ENCODE data around the gene C1orf232.

C1orf232 gene

DNA sequence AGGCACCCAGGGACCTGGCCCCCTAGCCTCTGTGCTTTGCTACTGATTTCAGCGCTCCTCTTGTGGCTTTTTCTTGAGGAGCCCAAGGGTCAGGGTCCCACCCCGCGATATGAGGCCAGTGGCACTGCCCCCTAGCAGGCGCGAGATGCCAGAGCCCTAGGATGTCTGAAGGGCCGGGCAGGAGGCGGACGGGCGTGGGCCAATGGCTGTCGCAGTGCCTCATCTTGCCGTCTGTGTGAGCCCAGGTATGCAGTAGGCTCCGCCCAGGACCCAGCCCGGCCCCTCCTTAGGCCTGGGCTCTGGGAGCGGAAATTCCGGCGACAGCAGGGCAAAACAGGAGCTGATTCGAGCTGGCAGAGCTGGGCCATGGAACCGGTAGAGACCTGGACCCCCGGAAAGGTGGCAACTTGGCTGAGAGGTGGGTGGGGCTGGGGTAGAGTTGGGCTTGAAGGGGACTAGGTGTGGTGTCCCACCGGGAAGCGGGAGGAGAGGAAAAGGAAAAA is 8.5 kb upstream of the C1orf232 start, which contains the start of gene CNKSR1:
Gene CNKSR1, plus strand, starts transcription at position 310 of the 503 bp plus-strand sequence. Its CDS starts 57 bp downstream, at position 367.
- DNase-seq (ENCODE audit: low read depth in 2 of 2), result no peak

DNA sequence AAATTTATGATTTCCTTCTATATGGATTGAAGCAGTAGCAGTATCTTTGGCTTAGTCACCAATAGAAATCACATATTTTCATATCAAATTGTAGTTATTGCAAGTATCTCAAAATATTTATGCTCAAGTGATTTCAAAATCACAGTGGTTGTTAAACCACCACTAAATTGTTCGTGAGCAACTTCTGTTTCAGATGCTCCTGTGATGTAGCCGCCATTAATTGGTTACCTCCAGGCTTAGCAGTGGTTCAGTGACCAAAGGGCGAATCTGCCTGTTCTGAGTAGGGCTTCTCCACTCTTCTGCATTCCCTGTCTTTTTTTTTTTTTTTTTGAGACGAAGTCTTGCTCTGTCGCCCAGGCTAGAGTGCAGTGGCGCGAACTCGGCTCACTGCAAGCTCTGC is 6.6 kb upstream of the C1orf232 start:
- DNase-seq (ENCODE audit: low read depth in 2 of 2), result no peak

DNA sequence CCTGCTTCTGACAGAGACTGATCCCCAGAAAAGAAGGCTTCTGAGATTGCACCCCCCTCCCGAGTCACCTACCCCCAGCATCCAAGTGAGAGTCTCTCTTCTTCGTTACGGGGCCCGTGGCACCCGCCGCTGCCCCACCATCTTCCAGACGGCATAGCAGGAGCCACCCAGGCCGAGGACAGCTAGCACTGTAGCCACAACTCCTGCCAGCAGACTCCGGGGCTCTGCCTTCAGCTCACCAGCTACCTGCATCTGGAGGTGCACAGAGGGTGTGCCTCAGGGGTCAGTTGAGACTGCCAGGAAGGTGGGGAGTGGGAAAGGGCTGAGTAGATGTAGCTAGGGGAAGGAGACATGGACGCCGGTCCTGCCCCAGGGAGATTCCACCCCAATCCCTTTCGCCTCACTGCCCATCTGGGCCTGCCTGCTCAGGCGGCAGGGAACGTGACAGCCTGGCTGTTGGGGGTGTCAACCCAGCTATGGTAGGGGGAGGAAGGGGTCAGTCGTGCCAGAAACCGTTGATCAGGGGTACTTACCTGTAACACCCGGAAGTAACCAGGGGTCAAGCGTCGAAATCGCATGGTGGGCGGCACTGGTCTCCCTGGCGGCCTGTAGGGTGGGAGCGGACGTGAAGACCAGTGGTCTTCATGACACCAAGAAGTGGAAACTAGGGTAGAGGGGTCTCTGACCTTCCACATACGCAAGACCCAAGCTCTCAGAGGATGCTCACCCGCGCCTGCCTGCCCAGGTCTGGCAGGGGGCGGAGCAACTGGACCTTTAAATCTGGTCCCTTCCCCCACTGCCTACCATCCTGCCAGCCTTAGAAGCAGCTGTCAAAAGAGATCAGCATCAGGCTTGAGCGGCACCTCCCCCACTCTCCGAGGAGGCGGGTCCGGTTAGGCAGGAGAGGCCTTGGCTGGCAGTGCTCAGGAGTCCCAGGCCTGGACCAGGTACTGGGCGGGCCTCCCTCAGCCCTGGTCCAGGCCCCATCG is 2.6 kb upstream of the C1orf232 start, which contains the start of gene ZNF593OS:
Gene ZNF593OS, minus strand, starts transcription at position 749 of the 989 bp plus-strand sequence. Its CDS starts 171 bp downstream, at position 578.
- DNase-seq (ENCODE audit: low read depth in 2 of 2), result no peak

DNA sequence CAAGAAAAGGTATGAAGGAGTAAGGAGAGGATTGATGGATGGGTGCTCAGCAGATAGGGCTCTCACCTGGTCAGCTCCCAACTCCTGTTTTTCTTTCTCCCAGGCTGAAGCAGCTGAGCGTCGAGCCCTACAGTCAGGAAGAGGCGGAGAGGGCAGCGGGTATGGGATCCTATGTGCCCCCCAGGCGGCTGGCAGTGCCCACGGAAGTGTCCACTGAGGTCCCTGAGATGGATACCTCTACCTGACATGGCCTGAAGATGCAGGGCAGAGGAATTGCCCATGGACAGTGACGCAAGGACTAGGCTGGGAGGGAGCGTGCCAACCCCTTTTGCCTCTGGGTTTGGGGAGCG is 1.7 kb upstream of the C1orf232 start:
- no peak for DNase-seq (ENCODE audit: low read depth in 2 of 2)

DNA sequence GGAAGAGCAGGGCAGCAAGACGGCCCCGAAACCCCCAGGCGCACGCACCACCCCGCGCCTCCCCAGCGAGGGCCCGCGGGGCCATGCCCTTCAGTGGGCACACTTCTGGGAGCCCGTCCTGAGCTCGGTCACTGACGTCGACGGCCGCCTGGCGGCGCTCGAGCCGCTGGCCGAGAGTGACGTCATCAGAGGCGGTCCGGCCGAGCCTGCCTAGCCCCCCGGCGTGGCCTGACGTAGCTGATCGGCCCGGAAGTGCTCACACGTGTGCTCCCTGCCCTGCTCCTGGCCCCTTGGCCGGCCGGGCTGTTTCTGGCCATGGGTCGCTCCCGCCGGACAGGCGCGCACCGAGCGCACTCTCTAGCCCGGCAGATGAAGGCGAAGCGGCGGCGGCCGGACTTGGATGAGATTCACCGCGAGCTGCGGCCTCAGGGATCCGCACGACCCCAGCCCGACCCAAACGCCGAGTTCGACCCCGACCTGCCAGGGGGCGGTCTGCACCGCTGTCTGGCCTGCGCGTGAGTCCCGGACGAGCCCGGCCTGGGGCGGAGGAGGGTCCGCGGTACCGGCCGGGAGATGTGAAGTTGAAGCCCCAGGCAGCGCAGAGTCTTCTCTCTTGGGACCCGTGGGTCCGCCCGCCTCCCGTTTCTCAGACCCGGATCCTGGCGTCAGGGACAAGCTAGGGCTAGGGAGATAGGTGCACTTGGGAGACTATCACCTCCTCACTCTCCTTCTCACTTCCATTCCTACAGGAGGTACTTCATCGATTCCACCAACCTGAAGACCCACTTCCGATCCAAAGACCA is 1.1 kb upstream of the C1orf232 start, which contains the start of gene ZNF593:
Gene ZNF593, plus strand, starts transcription at position 240 of the 803 bp plus-strand sequence. Its CDS starts 76 bp downstream, at position 316.
- peak; percentile 86 to 88 for DNase-seq (ENCODE audit: low read depth in 2 of 2)

DNA sequence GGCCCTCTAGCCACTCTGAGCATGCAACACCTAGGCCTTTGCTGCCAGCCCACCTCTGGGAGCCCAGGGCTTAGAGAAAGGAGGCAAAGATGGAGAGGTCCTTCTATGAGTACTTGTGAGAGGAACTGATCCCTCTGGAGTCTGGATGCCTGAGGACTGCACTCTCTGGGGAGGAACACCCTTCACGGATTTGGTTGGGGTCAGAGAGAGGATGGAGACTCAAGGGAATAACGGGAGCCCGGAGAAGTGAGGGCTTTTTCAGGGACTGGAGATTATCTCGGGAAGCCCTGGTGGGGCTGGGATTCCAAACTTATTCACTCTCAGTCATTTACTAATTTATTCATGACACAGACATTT is 413 bp upstream of the C1orf232 start:
- DNase-seq (ENCODE audit: low read depth in 2 of 2), result no peak

DNA sequence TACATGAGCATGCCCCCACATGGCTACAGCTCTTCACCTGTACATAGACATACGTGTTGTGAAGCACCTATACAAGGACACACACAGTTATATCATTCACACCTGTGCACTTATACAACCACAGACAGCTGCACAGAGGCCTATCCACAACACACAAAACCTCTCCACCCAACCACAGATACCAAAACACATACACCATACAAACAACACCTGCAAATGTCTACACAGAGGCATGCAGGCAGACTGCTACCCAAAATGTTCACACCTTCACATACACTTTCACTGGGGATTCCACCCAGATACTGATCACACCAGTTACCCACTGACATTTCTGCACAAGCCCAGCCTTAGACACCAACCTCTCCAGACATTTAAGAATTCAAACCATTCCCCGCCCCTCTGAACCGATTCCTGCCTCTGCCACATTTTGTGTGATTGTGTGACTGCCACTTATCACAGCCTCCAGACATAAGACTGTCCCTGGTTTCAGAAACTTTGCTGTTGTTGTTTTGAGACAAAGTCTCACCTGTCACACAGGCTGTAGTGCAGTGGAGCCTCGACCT is 2.0 kb downstream of the C1orf232 start:
- no peak for DNase-seq (ENCODE audit: low read depth in 2 of 2)

DNA sequence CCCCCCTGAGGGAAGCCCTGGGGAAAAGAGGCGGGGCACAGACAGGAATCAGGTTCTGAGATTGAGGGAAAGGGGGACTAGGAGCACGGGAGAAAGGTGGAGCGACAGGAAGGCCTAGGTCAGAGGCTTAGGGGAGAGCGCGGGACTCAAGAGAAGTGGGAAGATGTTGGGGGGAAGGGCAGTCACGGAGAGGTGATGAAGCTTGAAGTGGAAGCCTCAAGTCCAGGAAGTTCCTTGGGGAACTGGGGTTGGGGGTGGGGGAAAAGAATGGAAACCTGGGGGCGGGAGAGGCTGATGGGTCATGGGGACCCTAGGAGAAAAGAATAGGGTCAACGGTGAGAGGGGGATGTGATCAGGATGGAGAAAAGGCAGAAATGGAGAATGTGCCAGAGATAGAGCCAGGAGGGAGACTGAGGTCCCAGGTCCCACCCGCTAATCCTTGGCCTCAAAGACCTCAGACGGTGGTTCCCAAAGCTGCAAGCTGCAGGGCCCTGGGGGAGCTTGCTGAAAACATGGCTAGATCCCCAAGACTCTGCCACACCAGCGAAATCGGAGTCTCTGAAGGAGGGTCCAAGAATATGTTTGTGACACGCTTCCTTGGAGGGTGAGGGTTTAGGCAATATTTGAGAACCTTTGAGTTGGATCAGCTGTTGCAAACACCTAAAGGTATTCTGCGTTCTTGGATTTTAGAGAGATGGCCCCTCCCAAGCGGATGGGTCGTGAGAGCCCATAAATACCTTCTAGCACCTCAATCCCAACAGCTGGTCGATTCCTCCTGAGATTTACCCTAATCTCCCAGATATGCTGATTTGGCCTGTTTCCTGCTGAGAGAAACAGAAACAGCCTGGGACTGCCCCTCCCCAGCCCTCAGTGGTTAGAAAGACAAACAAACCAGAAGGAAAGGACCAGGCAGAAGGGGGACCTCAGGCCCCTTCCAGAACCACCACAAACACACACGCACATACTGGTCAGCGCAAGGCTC is 3.6 kb downstream of the C1orf232 start:
- DNase-seq (ENCODE audit: low read depth in 2 of 2), result no peak

DNA sequence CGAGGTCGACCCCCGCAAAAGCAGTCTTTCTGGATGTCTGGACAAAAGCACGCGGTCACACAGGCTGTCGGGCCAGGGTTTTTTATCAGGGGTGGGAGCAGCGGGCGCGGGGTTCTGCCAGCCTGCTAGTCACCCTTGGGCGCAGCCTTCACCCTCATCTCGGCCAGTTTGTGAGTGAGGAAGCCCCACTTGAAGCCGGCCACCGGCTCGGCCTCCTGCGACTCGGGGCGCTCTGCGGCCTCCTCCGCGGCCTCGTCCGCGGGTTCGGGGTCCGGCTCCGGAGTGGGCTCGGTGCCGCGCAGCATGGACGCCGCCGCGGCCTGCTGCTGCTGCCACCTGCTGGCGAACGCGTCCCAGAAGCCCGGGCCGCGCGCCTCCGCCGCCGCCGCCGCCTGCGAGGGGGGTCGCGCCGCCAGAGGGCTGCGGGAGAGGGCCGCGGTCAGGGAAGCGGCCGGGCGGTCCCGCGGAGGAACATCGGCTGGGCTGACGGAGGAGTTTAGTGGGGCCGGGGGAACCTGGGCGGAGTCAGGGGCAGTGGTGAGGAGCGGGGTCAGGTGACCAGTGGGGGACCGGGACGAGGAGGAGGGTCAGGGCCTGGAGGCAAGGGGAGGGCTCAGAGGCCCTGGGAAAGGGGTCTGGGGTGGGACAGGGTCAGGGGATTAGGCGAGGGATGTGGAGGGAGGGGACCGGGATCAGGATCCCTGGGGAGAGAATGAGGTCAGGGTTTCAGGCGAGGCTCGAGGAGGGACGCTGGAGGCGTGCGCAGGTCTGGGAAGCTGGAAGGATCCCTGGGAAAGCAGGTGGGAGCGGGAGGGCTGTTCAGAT is 4.5 kb downstream of the C1orf232 start:
- DNase-seq (ENCODE audit: low read depth in 2 of 2), result peak; percentile 28 to 42

DNA sequence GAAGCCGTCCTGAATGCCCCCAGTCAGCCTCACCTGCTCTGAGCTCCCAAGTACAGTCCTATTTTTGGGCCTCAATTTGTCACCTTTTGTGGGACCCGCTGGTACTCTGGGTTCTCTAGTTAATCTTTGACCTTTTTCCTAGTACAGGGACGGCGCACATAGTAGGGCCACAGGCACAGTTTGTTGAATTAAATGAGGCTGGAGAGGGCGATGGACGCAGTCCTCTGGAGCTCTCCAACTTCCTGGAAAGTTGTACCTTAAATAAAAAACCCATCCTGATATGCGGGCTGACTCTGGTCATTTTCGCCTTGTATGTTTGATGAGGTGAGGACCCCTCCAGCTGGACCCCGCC is 5.1 kb downstream of the C1orf232 start:
- DNase-seq (ENCODE audit: low read depth in 2 of 2), result no peak

DNA sequence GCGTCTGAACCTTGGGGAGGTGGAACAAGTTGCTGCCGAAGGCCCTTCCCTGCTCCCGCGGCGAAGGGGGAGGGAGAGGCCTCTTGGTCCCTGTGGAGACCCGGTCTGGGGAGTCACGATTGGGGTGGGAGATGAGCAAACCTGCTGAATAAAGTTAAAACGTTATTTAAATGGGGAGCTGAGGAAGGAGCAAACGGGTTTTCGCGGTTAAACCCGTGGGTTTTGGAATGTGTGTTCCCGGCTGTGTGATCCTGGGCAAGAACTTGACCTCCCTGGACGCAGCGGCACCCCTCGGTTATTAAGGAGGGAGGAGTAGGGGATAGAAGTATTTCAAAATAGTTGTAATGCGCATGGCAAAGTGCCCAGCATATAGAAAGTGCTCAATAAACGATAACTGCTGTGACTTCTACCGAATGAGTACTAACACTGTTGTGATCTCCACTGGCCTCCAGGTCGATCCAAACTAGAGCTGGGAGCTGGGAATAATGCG is 6.5 kb downstream of the C1orf232 start:
- no peak for DNase-seq (ENCODE audit: low read depth in 2 of 2)

DNA sequence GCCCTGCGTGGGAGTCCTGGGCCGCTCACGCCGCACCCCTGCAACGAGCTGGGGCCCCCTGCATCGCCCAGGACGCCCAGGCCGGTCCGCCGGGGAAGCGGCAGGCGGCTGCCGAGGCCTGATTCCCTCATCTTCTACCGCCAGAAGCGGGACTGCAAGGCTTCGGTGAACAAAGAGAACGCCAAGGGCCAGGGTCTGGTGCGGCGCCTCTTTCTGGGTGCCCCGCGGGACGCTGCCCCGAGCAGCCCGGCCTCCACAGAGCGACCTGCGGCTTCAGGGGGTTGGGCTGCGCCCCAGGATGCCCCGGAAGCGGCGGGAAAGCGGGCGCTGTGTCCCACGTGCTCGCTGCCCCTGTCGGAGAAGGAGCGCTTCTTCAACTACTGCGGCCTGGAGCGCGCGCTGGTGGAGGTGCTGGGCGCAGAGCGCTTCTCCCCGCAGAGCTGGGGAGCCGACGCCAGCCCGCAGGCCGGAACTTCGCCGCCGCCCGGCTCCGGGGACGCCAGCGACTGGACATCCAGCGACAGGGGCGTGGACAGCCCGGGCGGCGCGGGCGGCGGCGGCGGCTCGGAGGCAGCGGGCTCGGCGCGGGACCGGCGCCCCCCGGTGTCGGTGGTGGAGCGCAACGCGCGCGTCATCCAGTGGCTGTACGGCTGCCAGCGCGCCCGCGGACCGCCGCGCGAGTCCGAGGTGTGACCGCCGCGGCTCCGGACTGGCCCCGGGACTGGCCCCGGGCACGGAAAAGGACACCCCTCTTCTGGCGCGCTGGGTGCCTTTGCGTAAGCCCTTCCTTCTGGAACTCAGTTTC is 7.1 kb downstream of the C1orf232 start:
- peak; percentile 17 to 31 for DNase-seq (ENCODE audit: low read depth in 2 of 2)

DNA sequence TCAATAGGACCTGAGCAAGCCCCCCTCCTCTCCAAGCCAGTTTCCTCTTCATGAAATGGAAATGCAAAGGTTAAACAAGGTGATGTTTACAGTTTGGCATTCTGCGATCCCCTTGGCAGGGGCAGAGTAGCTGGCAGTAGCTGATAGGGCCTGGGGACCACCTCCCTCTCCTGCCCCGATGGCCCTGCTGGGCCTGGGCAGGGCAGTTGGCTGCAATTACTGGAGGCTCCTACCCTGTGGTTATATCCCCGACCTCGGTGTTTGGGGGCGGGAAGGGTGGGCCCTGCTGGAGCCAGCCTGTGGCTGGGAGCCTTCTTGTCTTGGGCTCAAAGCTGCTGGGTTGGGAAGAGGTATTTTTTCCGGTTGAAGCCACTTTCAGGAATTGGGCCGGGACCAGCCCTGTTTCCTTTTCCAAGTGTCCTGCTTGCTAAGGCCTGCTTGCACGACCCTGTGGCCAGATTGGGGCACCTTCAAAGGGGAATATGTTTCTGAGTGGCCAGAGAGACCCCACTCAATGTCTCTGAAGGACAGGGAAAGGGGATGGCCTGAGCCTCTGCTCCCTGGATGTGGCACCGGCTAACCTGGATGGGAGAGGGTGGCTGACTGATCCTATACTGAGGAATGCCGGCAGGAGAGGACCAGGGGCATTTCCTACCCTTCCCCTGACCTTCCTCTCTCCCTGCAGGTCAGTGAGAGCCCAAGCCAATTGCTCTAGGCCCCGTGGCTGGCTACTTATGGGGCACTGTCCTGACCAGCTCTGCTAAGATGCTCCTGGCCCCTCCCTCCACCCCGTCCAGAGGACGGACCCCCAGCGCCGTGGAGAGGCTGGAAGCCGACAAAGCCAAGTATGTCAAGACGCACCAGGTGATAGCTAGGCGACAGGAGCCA is 8.0 kb downstream of the C1orf232 start:
- no peak for DNase-seq (ENCODE audit: low read depth in 2 of 2)

DNA sequence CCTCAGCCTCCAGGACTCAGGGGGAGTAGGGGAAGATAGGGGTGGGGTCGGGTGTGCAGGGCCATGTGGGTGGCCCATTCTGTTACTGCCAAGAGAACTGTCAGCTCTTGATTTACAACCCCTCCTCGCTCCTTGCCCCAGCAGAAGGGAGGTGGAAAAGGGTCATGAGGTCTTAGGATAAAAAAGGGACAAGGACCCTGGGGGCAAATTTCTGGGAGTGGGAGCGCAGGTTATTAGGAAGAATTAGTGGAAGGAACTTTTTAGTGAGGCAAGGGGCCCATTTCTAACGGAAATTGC is 9.1 kb downstream of the C1orf232 start:
- no peak for DNase-seq (ENCODE audit: low read depth in 2 of 2)

DNA sequence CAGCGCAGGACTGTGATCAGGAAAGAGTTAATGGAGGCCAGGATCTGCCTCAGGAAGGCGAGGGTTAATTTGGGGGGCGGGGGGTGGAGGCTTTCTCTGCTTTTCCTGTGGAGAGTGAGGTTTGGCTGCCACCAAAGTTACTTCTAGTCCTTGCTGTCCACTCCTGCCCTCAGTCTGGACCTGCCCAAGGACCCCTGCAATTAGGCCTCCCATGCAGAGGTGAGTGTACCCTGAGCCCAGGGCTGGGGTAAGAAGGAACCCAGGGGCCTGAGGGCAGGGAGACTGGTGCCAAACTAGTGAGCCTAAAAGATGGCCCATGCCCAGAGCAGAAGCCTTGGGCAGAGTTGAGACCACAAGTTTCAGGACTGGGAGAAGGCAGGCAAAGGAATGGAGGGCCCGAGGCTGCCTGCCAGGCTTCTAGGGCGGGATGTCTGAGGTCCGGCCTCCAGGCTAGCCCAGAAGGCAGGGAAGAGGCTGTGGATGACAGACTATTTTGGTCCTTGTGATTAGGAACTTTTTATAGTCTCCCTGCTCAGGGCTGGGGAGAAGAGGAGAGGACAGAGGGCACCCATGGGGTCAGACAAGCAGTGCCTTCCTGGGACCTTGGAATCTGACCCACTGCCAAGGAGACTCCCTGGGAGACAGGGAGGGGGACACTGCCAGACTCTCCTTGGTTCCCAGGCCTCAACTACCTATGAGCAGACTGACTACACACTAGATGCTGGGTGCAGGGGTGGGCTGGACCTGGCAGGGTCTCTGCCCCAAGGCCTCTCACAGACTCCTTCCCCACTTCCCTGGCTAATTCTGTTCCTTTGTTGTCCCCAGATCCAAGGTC is 9.6 kb downstream of the C1orf232 start, which contains the start of gene FAM110D:
Gene FAM110D, plus strand, starts transcription at position 172 of the 835 bp plus-strand sequence. CDS start 2,213 bp downstream, outside the sequence.
- no peak for DNase-seq (ENCODE audit: low read depth in 2 of 2)

DNA sequence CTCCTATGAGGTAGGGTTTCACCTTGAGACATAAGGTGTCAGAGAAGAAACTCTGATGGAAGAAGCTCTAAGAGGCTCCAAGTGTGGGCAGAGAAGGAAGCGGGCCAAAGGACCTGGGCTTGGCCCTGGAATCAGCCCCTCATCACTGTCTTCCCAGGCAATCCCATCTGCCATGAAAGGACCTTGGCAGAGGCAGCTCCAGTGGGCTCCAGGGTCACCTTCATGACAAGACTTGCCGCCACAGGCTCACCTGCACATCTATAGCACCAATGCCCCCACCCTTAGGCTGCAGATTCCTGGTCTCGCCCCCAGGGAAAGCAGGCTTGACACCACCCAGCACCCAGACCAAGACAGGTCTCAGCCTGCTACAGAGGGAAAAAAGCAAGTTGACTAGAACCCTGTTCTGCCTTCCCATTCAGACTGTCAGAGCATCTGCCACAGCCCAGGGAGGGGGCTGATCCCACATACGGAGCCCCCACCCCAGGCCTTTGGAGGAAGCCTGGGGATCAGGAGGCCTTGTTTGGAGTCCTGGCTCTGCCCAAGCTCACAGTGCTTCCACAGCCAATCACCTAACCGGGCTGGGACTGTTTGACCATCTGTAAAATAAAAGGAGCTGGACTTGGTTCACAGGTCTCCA is 10.4 kb downstream of the C1orf232 start:
- DNase-seq (ENCODE audit: low read depth in 2 of 2), result no peak
